ENCODE results near the gene DDX25.

DNA sequence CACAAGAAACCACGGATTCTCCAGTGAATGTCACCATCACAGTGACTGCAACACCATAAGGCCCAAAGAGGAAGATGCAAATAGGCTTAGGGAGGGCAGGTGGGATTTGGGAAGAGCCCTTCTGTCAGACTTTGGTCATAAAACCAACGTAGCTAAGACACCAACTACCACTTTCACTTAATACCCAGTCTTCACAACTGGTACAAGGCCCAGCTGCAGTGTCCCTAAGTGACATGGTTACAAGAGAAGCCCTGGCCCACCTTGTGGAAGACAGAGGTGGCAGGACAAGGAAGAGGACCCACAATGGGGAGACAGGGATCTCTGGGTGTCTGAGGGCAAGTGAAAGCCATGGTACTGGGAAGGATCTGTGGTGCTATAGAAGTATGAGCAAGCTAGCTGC, 51.5 kb downstream of the DDX25 start:
- TF ChIP-seq, protein P1, sequence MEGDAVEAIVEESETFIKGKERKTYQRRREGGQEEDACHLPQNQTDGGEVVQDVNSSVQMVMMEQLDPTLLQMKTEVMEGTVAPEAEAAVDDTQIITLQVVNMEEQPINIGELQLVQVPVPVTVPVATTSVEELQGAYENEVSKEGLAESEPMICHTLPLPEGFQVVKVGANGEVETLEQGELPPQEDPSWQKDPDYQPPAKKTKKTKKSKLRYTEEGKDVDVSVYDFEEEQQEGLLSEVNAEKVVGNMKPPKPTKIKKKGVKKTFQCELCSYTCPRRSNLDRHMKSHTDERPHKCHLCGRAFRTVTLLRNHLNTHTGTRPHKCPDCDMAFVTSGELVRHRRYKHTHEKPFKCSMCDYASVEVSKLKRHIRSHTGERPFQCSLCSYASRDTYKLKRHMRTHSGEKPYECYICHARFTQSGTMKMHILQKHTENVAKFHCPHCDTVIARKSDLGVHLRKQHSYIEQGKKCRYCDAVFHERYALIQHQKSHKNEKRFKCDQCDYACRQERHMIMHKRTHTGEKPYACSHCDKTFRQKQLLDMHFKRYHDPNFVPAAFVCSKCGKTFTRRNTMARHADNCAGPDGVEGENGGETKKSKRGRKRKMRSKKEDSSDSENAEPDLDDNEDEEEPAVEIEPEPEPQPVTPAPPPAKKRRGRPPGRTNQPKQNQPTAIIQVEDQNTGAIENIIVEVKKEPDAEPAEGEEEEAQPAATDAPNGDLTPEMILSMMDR (IDR thresholded peaks at IDR 0.05): no peak
- TF ChIP-seq POLR2A (IDR thresholded peaks at IDR 0.05): no peak
